SK-MEL-5 (cell line): Measurements from ENCODE around the gene GPR39. TPM values are rescaled to one million over a fixed set of nuclear protein-coding genes. Genes with fewer than 3 reads are reported as not detected.

Experiments used
- DNase-seq: peaks from one replicate; pipeline ENCODE4 v3.0.0-alpha.2; 2016; ENCODE audit warnings: low read depth, low spot score
- in situ Hi-C: cut with HindIII; loops from 2 replicates; pipeline ENCODE4 v1.10.0; 2016; ENCODE audit warnings: low sequenced_read_pairs, high pct_unique_total_duplicates, low pct_unique_long_range_greater_than_20kb
- total RNA-seq: library from RNA; depleted of rRNA; stranded (reverse); fragments of >200 nt; shearing (Covaris generic); gene quantifications from 2 replicates; pipeline ENCODE4 v1.2.3, GENCODE V29; 2014

Gene GPR39
- total RNA-seq, 1 experiment from 2014 or later: 0.32 TPM

DNA sequence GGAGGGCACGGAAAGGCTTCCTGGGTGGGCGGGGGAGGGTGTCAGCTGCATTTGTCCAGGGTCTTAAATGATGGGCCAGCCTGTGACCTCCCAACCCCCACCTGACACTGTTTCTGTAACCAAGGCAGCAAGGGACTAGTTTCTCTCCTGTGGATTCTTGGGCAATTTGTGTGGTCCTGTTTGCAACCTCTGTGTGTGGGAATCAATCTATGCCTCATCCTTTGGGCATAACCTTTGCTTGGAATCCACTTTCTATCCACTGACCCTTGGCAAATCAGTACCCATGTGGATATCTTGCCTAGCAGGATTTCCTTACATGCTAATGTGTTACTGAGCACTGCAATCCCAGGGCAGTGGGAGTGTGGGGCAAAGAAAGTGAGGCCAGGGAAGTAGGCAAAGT lies 54.1 kb downstream of the GPR39 start:
- in situ Hi-C loops: no loop called here
- no peak for DNase-seq

DNA sequence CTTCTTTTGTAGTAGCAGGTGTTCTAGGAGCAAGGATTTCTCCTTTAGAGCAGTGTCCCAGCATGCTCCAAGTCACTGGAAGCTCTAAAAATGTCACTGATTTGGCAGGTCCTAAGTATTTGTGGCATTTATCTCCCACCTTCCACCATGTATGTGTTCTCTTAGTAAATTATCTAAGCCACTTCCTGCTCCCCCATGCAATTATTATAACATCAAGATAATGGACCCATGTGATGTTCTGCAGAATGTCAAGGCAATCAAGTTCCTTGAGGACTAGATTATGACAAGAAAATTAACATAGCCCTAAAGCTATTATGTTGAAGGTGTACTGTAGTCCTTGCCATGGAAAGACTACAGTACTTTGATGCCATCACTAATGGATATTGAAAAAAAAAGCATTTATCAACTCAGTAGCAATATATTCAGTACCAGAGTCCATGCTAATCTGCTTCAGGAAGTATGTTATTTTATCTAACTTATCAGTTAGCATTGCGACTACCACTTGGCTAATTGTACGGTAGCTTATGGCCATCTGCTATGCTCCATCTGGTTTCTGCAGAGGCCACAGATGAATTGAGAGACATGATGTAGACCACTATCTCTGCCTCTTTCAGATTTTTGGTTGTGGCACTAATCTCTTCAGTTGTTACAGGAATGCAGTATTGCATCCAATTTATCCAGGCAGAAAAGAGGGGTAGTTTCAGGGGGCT lies 56.7 kb downstream of the GPR39 start:
- DNase-seq: no peak
- in situ Hi-C loops: no loop called here

GRCh38 chr2:132475615-132476014 lies 59.0 kb downstream of the GPR39 start:
- no peak for DNase-seq
- in situ Hi-C loops: no loop called here

DNA sequence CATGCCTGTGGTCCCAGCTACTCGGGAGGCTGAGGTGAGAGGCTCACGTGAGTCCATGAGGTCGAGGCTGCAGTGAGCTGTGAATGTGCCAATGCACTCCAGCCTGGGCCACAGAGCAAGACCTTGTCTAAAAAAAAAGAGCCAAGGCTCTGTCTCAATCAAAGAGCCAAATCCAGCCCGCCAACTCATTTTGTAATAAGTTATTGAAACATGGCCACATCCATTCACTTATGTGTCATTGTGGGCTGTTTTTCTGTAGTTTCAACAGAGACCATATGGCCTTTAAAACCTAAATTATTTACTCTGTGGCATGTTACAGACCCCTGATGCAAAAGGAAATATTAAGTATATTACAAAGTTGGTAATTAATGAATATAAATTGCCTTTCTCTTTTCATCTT lies 60.8 kb downstream of the GPR39 start:
- in situ Hi-C loops: no loop called here
- DNase-seq: no peak

GRCh38 chr2:132477962-132478361 lies 61.4 kb downstream of the GPR39 start:
- in situ Hi-C loops: no loop called here
- DNase-seq: no peak

DNA sequence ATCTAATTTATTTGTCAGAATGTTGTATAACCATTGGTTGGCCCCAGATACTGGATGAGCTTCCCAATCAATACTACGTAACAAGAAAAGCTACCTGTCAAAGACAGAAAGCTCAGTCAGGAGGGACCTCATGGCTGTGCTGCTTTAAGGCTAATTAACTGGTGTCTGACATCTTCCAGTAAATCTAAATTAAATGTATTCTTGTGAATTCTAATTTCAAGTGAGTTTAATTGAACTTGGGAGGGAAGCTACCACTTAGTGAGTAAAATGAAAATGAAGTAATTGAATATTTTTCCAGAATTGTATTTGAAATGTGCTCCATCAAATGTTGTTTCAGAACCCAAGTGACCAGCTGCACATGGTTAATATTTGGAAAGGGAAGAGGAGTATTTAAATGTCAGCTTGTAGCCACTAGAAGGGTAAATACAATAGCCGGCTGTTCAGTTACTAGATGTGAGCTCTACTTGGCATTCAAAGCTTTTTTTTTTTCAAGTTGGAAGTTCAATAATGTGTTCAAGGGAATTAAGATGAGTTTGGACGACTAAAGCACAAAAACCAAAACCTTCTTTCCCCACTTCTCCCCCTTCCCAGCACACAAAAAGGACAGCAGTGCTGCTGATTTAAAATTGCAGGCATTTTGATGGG lies 62.0 kb downstream of the GPR39 start:
- in situ Hi-C loops: no loop called here
- no peak for DNase-seq

- in situ Hi-C loops: no loop called here
- no peak for DNase-seq
Observed at GRCh38 chr2:132479155-132479554, 62.5 kb downstream of the GPR39 start.

- in situ Hi-C loops: no loop called here
- DNase-seq: no peak
Observed at GRCh38 chr2:132482821-132483220, 66.2 kb downstream of the GPR39 start.

DNA sequence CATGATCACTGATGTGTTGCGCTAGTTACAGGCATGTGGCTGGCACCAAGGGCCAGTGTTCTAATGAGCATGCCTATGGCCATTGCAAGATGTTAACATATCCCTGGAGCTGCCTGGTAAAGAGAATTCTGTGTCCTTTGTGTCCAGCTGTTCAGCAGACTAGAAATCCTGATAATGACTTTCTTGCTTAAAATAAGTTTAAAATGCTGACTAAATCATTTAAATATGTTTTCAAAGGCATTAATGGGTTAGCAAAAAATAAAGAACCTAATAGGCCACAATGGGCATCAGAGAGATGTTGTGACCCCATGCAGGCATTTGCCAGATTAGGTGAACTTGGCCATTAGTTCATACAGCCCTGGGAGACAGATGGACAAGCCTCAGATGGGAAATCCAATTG lies 67.5 kb downstream of the GPR39 start:
- DNase-seq: no peak
- in situ Hi-C loops: no loop called here

GRCh38 chr2:132488491-132488890 lies 71.9 kb downstream of the GPR39 start:
- DNase-seq: no peak
- in situ Hi-C loops: no loop called here

- in situ Hi-C loops: no loop called here
- no peak for DNase-seq
Observed at GRCh38 chr2:132489150-132489549, 72.5 kb downstream of the GPR39 start.

GRCh38 chr2:132495881-132496280 lies 79.3 kb downstream of the GPR39 start:
- in situ Hi-C loops: no loop called here
- no peak for DNase-seq

DNA sequence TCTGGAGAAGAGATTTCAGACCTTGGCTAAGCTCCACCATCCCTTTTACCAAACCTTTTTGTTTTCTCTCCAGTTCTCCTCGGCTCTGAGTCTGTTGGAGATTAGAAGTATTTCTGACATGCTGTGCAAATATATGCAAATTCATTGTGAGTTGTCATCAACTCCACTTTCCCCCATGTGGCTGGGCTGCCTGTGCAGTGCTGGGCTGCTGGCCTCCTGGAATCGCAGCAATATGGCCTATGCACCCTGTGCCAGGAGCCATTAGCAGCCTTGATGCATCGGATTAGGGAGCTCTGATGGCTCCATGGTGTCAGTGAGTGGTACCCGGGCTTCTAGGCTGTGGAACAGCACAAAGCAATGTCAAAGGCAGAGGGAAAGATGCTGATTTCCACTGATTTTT lies 80.0 kb downstream of the GPR39 start:
- no peak for DNase-seq
- in situ Hi-C loops: no loop called here

- in situ Hi-C loops: no loop called here
- no peak for DNase-seq
Observed at GRCh38 chr2:132497591-132497990, 81.0 kb downstream of the GPR39 start.

GRCh38 chr2:132503701-132504100 lies 87.1 kb downstream of the GPR39 start:
- no peak for DNase-seq
- in situ Hi-C loops: no loop called here

GRCh38 chr2:132515010-132515409 lies 98.4 kb downstream of the GPR39 start:
- no peak for DNase-seq
- in situ Hi-C loops: no loop called here

DNA sequence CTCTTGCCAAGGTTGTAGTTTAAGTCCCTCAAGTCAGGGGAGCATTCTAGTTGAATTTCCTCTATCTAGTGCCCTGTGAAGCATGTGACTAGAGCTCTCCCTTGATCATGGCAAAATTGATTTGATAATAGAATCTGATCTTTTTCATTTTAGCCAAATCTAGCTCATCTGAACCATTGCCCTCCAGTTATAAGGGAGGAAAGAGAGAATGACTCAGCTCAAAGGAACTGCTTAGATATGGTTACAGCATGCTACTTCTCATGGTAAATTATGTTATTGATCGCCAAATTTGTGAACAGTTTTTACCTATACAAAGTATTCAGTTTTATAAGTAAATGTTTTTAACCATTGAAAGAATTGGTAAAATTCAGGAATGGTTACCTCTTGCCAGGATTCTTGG lies 100.8 kb downstream of the GPR39 start:
- DNase-seq: no peak
- in situ Hi-C loops: no loop called here

- in situ Hi-C loops: no loop called here
- no peak for DNase-seq
Observed at GRCh38 chr2:132518302-132518701, 101.7 kb downstream of the GPR39 start.

DNA sequence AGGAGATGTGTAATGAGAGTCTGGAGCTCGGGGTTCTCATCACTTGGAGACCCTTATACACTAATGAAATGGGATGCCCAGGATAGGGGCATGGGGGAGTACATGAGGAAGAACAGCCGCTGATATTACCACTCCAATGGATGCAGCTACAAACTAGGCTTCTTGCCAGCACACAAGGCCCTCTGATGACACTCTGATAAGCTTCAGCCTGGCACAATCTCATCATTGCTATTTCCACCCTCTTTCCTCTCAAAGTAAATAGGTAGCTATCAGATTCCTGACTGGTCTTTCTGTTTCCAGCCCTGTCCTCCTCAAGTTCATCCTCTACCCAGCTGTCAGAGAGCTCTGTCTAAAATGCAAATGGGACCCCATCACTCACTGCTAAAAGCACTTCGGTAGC lies 103.0 kb downstream of the GPR39 start:
- DNase-seq: no peak
- in situ Hi-C loops: no loop called here
